Measurements from ENCODE around the gene TOR3A. TPM values are rescaled to one million over a fixed set of nuclear protein-coding genes. Genes with fewer than 3 reads are reported as not detected.
"Not testable (repeated sequence)": the region's sequence is repeated elsewhere in the genome, so short reads cannot be mapped to it uniquely, and the experiment has no call there.

Gene TOR3A
- total and polyA plus RNA-seq, 10 of the 15 experiments (the other 5 are each of a cell fraction or from before 2014, with no cell fraction given): 8.6 to 87.9 (median 46.3) TPM

DNA sequence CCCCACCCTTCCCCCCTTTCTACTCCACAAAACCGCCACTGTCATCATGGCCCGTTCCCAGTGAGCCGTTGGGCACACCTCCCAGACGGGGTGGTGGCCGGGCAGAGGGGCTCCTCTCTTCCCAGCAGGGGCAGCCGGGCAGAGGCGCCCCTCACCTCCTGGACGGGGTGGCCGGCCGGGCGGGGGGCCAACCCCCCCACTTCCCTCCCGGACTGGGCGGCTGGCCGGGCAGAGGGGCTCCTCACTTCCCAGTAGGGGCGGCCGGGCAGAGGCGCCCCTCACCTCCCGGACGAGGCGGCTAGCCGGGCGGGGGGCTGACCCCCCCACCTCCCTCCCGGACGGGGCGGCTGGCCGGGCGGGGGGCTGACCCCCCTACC, 41.7 kb upstream of the TOR3A start:
- H3K27me3 ChIP-seq (replicated peaks in 1 of 2; ENCODE audit: control insufficient read depth in 2 of 2, insufficient read depth in 2 of 2, low read length in 1 of 2); H3K4me2 ChIP-seq (ENCODE audit: control insufficient read depth, insufficient read depth); H3K27ac ChIP-seq (ENCODE audit: control insufficient read depth, insufficient read depth); DNase-seq (ENCODE audit: low read depth, low spot score); H3K4me3 ChIP-seq; BruUV-seq (replicated peaks); H3K9me3 ChIP-seq (replicated peaks; ENCODE audit: control insufficient read depth, insufficient read depth, low read length); H3K9ac ChIP-seq (ENCODE audit: control insufficient read depth, insufficient read depth, low read length); POLR2A ChIA-PET; intact Hi-C loops (cut with micrococcal nuclease; ENCODE audit: unreplicated experiment); in situ Hi-C loops (cut with MboI); FAIRE-seq; ATAC-seq; H4K20me1 ChIP-seq (ENCODE audit: control insufficient read depth, insufficient read depth); H3K36me3 ChIP-seq (ENCODE audit: control insufficient read depth in 2 of 2, insufficient read depth in 2 of 2, low read length in 1 of 2); RAD21 ChIA-PET (ENCODE audit: unreplicated experiment); H2AFZ ChIP-seq (ENCODE audit: control insufficient read depth, low read depth, low read length): not testable (repeated sequence)
- ChIA-PET CTCF (interaction anchor here (1.7 kb wide), 1 partner anchor 12 kb away, joined by 3 read pairs; no protein-coding TSS in a partner anchor), SMC1A (ENCODE audit: uncharacterized antibody, unreplicated experiment) (interaction anchor here (2.2 kb wide), 1 partner anchor 13 kb away, joined by 8 read pairs; no protein-coding TSS in a partner anchor)
- peaks cover 24% of the 10 kb centered on the region for H3K79me2 ChIP-seq (ENCODE audit: control insufficient read depth, insufficient read depth, low read length)
- peaks cover 36% of the 10 kb centered on the region for H3K4me1 ChIP-seq (ENCODE audit: control insufficient read depth, insufficient read depth, low read length)
- WGBS (ENCODE audit: insufficient coverage, insufficient replicate concordance, low lambda C conversion rate, missing lambda C conversion rate): 96% methylated on average over 5 of the region's 27 CpGs

DNA sequence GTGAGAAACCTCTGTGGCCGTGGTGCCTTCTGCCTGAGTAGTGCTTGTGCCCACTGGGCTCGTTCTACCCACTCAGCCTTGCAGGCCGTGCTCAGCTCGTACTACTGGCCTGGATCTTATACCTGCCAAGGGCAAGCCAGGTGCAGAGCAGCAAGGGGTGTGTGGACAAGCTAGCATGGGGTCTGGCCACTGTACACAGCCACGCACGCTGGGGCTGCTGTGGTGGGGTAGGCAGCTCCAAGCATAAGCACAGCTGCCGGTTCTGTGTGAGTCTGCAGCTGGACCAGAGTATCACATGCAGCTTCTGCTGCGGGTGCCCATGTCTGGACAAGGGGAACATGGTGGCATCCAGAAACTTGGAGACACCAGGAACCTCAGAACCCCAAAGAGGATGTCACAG, 39.8 kb upstream of the TOR3A start:
- no peak for DNase-seq (ENCODE audit: low read depth, low spot score)
- Histone ChIP-seq H3K27me3 (replicated peaks in 1 of 2; ENCODE audit: control insufficient read depth in 2 of 2, insufficient read depth in 2 of 2, low read length in 1 of 2) (no peaks in the 10 kb centered on the region), H3K4me3 (no peak overlapping the region), H3K4me1 (ENCODE audit: control insufficient read depth, insufficient read depth, low read length) (peaks cover 18% of the 10 kb centered on the region), H4K20me1 (ENCODE audit: control insufficient read depth, insufficient read depth) (no peaks in the 10 kb centered on the region), H3K27ac (ENCODE audit: control insufficient read depth, insufficient read depth) (no peak overlapping the region), H2AFZ (ENCODE audit: control insufficient read depth, low read depth, low read length) (no peak overlapping the region), H3K9me3 (replicated peaks; ENCODE audit: control insufficient read depth, insufficient read depth, low read length) (no peaks in the 10 kb centered on the region; the same call in 2 of the 3 replicates), H3K79me2 (ENCODE audit: control insufficient read depth, insufficient read depth, low read length) (peaks cover 9% of the 10 kb centered on the region), H3K36me3 (ENCODE audit: control insufficient read depth in 2 of 2, insufficient read depth in 2 of 2, low read length in 1 of 2) (no peaks in the 10 kb centered on the region), H3K9ac (ENCODE audit: control insufficient read depth, insufficient read depth, low read length) (no peak overlapping the region), H3K4me2 (ENCODE audit: control insufficient read depth, insufficient read depth) (no peak overlapping the region)
- BruUV-seq (replicated peaks): no TSS peak
- CTCF ChIA-PET: interaction anchor here (1.0 kb wide), 1 partner anchor 26 kb away, joined by 3 read pairs; no protein-coding TSS in a partner anchor
- SMC1A ChIA-PET (ENCODE audit: uncharacterized antibody, unreplicated experiment): interaction anchor here (1.1 to 1.2 kb wide), 2 partner anchors 9 to 12 kb away, joined by 3 read pairs; no protein-coding TSS in a partner anchor
- no peak for FAIRE-seq
- WGBS (ENCODE audit: insufficient coverage, insufficient replicate concordance, low lambda C conversion rate, missing lambda C conversion rate): 96% methylated on average over 8 of the region's 8 CpGs
- intact Hi-C loops (cut with micrococcal nuclease; ENCODE audit: unreplicated experiment): no loop called here
- no peak for TF ChIP-seq SREBF2 (IDR thresholded peaks at IDR 0.05; ENCODE audit: low read length)
- no peak for TF ChIP-seq KAT2A (conservative IDR thresholded peaks at IDR 0.05; ENCODE audit: control insufficient read depth, low read depth, low read length)
- TF ChIP-seq POU2F2 (IDR thresholded peaks at IDR 0.05; ENCODE audit: borderline replicate concordance, low read depth, low read length): no peak
- no peak for TF ChIP-seq BHLHE40 (IDR thresholded peaks at IDR 0.05; ENCODE audit: borderline replicate concordance in 1 of 2, low read depth in 2 of 2, low read length in 1 of 2)
- TF ChIP-seq, protein P1, sequence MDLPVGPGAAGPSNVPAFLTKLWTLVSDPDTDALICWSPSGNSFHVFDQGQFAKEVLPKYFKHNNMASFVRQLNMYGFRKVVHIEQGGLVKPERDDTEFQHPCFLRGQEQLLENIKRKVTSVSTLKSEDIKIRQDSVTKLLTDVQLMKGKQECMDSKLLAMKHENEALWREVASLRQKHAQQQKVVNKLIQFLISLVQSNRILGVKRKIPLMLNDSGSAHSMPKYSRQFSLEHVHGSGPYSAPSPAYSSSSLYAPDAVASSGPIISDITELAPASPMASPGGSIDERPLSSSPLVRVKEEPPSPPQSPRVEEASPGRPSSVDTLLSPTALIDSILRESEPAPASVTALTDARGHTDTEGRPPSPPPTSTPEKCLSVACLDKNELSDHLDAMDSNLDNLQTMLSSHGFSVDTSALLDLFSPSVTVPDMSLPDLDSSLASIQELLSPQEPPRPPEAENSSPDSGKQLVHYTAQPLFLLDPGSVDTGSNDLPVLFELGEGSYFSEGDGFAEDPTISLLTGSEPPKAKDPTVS (IDR thresholded peaks at IDR 0.05; ENCODE audit: low read depth, low read length): no peak
- TF ChIP-seq, protein P2, sequence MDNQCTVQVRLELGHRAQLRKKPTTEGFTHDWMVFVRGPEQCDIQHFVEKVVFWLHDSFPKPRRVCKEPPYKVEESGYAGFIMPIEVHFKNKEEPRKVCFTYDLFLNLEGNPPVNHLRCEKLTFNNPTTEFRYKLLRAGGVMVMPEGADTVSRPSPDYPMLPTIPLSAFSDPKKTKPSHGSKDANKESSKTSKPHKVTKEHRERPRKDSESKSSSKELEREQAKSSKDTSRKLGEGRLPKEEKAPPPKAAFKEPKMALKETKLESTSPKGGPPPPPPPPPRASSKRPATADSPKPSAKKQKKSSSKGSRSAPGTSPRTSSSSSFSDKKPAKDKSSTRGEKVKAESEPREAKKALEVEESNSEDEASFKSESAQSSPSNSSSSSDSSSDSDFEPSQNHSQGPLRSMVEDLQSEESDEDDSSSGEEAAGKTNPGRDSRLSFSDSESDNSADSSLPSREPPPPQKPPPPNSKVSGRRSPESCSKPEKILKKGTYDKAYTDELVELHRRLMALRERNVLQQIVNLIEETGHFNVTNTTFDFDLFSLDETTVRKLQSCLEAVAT (IDR thresholded peaks at IDR 0.05): no peak
- POLR2A ChIA-PET: interaction anchor here (0.8 kb wide), 1 partner anchor 59 kb away, joined by 3 read pairs; no protein-coding TSS in a partner anchor
- no peak for ATAC-seq
- RAD21 ChIA-PET (ENCODE audit: unreplicated experiment): interaction anchor here (0.7 kb wide), 2 partner anchors 38 kb away, joined by 3 to 4 read pairs; no protein-coding TSS in a partner anchor
- in situ Hi-C loops (cut with MboI): no loop called here
